Stimulated activated naive CD8-positive, alpha-beta T cell treated with anti-CD3 and anti-CD28 coated beads, Interleukin-15, amount 100 ng/mL, for 72 hours (primary cell): ENCODE data around the gene LUC7L3.

ENCODE experiments used
- ATAC-seq: fragments of 150-1000 bp; cut with Tn5 transposase; 2 replicates; pipeline ENCODE4 v1.10.0; 2021; ENCODE audit warnings: mild to moderate bottlenecking, moderate library complexity
- DNase-seq, 2 donors: peaks; one replicate each; pipeline ENCODE4 v3.0.0; 2021 to 2022
- H3K27ac Mint-ChIP-seq, 2 donors: one replicate each; pipeline ENCODE4 v1.8.0; 2022; ENCODE audit warnings: mild to moderate bottlenecking in 2 of 2, mixed read lengths in 2 of 2, moderate library complexity in 2 of 2
- H3K27me3 Mint-ChIP-seq: one replicate; pipeline ENCODE4 v1.8.0; 2022; ENCODE audit warnings: mixed read lengths
- H3K4me1 Mint-ChIP-seq: one replicate; pipeline ENCODE4 v1.8.0; 2022; ENCODE audit warnings: mild to moderate bottlenecking, mixed read lengths
- H3K4me3 Mint-ChIP-seq, 2 donors: one replicate each; pipeline ENCODE4 v1.8.0; 2022; ENCODE audit warnings: mild to moderate bottlenecking in 2 of 2, mixed read lengths in 2 of 2, moderate library complexity in 1 of 2
- H3K9me3 Mint-ChIP-seq, 2 donors: one replicate each; pipeline ENCODE4 v1.8.0; 2022; ENCODE audit warnings: mixed read lengths in 2 of 2

Gene LUC7L3

GRCh38 chr17:50774225-50774803 lies 54.9 kb downstream of the LUC7L3 start:
- Mint-ChIP-seq H3K4me3 (no peak overlapping the region), H3K27ac (no peak overlapping the region), H3K27me3 (no peaks in the 10 kb centered on the region), H3K4me1 (peaks cover 8% of the 10 kb centered on the region), H3K9me3 (no peaks in the 10 kb centered on the region)
- no peak for DNase-seq
- ATAC-seq, result no peak

GRCh38 chr17:50775926-50776325 lies 56.5 kb downstream of the LUC7L3 start:
- peaks cover 21% of the 10 kb centered on the region for H3K4me1 Mint-ChIP-seq
- no peak for DNase-seq
- no peaks in the 10 kb centered on the region for H3K9me3 Mint-ChIP-seq
- no peaks in the 10 kb centered on the region for H3K27me3 Mint-ChIP-seq
- no peak overlapping the region for H3K27ac Mint-ChIP-seq
- no peak overlapping the region for H3K4me3 Mint-ChIP-seq
- ATAC-seq, result no peak

- Mint-ChIP-seq H3K4me3 (no peak overlapping the region), H3K27me3 (peaks cover 6% of the 10 kb centered on the region), H3K9me3 (no peaks in the 10 kb centered on the region), H3K4me1 (peaks cover 27% of the 10 kb centered on the region), H3K27ac (no peak overlapping the region)
- ATAC-seq, result no peak
- no peak for DNase-seq
Measured at GRCh38 chr17:50778471-50778870, 59.1 kb downstream of the LUC7L3 start.

GRCh38 chr17:50778988-50779387 lies 59.6 kb downstream of the LUC7L3 start:
- Mint-ChIP-seq H3K27ac (no peak overlapping the region), H3K4me1 (peaks cover 27% of the 10 kb centered on the region), H3K4me3 (no peak overlapping the region), H3K27me3 (peaks cover 6% of the 10 kb centered on the region), H3K9me3 (no peaks in the 10 kb centered on the region)
- ATAC-seq (no peak), DNase-seq (no peak)

GRCh38 chr17:50779747-50780353 lies 60.4 kb downstream of the LUC7L3 start:
- H3K9me3 Mint-ChIP-seq, result no peaks in the 10 kb centered on the region
- peaks cover 6% of the 10 kb centered on the region for H3K27me3 Mint-ChIP-seq
- ATAC-seq, result peak; percentile 53
- H3K4me3 Mint-ChIP-seq, result no peak overlapping the region
- peaks cover 27% of the 10 kb centered on the region for H3K4me1 Mint-ChIP-seq
- peak overlapping the region in 1 of 2 donors; percentile 54 for H3K27ac Mint-ChIP-seq
- peak in 1 of 2 donors; percentile 17 for DNase-seq

- peaks cover 27% of the 10 kb centered on the region for H3K4me1 Mint-ChIP-seq
- H3K27ac Mint-ChIP-seq, result no peak overlapping the region
- H3K4me3 Mint-ChIP-seq, result peak overlapping the region; percentile 62 to 78
- DNase-seq (no peak), ATAC-seq (no peak)
- no peaks in the 10 kb centered on the region for H3K9me3 Mint-ChIP-seq
- peaks cover 6% of the 10 kb centered on the region for H3K27me3 Mint-ChIP-seq
Measured at GRCh38 chr17:50781167-50781566, 61.8 kb downstream of the LUC7L3 start.

- Mint-ChIP-seq H3K9me3 (no peaks in the 10 kb centered on the region), H3K27ac (no peak overlapping the region), H3K4me1 (peaks cover 33% of the 10 kb centered on the region), H3K27me3 (peaks cover 6% of the 10 kb centered on the region), H3K4me3 (no peak overlapping the region)
- DNase-seq (peak; percentile 77 to 84), ATAC-seq (peak; percentile 91)
Measured at GRCh38 chr17:50783193-50783660, 63.8 kb downstream of the LUC7L3 start.

GRCh38 chr17:50783905-50784304 lies 64.5 kb downstream of the LUC7L3 start:
- no peak overlapping the region for H3K27ac Mint-ChIP-seq
- H3K4me3 Mint-ChIP-seq, result no peak overlapping the region

GRCh38 chr17:50785126-50785525 lies 65.7 kb downstream of the LUC7L3 start:
- H3K27me3 Mint-ChIP-seq, result peaks cover 6% of the 10 kb centered on the region
- no peak overlapping the region for H3K27ac Mint-ChIP-seq
- no peaks in the 10 kb centered on the region for H3K9me3 Mint-ChIP-seq
- no peak for DNase-seq
- ATAC-seq, result no peak
- peaks cover 24% of the 10 kb centered on the region for H3K4me1 Mint-ChIP-seq
- no peak overlapping the region for H3K4me3 Mint-ChIP-seq

More at GRCh38 chr17:50783905-50784304, 64.5 kb downstream of the LUC7L3 start:
- H3K4me1 Mint-ChIP-seq, result peaks cover 34% of the 10 kb centered on the region
- no peaks in the 10 kb centered on the region for H3K9me3 Mint-ChIP-seq
- H3K27me3 Mint-ChIP-seq, result peaks cover 6% of the 10 kb centered on the region
- DNase-seq (no peak), ATAC-seq (no peak)

- H3K4me1 Mint-ChIP-seq, result peaks cover 17% of the 10 kb centered on the region
- H3K4me3 Mint-ChIP-seq, result no peak overlapping the region
- ATAC-seq, result no peak
- H3K27ac Mint-ChIP-seq, result no peak overlapping the region
- H3K27me3 Mint-ChIP-seq, result peaks cover 5% of the 10 kb centered on the region
- no peak for DNase-seq
- H3K9me3 Mint-ChIP-seq, result no peaks in the 10 kb centered on the region
Measured at GRCh38 chr17:50785946-50786570, 66.7 kb downstream of the LUC7L3 start.

- Mint-ChIP-seq H3K27ac (peak overlapping the region; percentile 10 to 31), H3K27me3 (no peaks in the 10 kb centered on the region), H3K9me3 (no peaks in the 10 kb centered on the region), H3K4me3 (no peak overlapping the region), H3K4me1 (peaks cover 12% of the 10 kb centered on the region)
- DNase-seq (no peak), ATAC-seq (no peak)
Measured at GRCh38 chr17:50787106-50787505, 67.7 kb downstream of the LUC7L3 start.

GRCh38 chr17:50790618-50791017 lies 71.2 kb downstream of the LUC7L3 start:
- Mint-ChIP-seq H3K4me1 (peaks cover 6% of the 10 kb centered on the region), H3K9me3 (no peaks in the 10 kb centered on the region), H3K4me3 (no peak overlapping the region), H3K27me3 (no peaks in the 10 kb centered on the region), H3K27ac (no peak overlapping the region)
- ATAC-seq (no peak), DNase-seq (no peak)

GRCh38 chr17:50792132-50792531 lies 72.7 kb downstream of the LUC7L3 start:
- no peaks in the 10 kb centered on the region for H3K9me3 Mint-ChIP-seq
- H3K4me1 Mint-ChIP-seq, result peaks cover 6% of the 10 kb centered on the region
- no peak overlapping the region for H3K27ac Mint-ChIP-seq
- ATAC-seq (no peak), DNase-seq (no peak)
- H3K27me3 Mint-ChIP-seq, result no peaks in the 10 kb centered on the region
- H3K4me3 Mint-ChIP-seq, result no peak overlapping the region

GRCh38 chr17:50793007-50793406 lies 73.6 kb downstream of the LUC7L3 start:
- Mint-ChIP-seq H3K4me1 (peaks cover 3% of the 10 kb centered on the region), H3K9me3 (no peaks in the 10 kb centered on the region), H3K27ac (no peak overlapping the region), H3K27me3 (no peaks in the 10 kb centered on the region), H3K4me3 (no peak overlapping the region)
- DNase-seq (no peak), ATAC-seq (no peak)

- no peak for DNase-seq
- no peaks in the 10 kb centered on the region for H3K4me1 Mint-ChIP-seq
- no peak overlapping the region for H3K4me3 Mint-ChIP-seq
- H3K27ac Mint-ChIP-seq, result no peak overlapping the region
- H3K27me3 Mint-ChIP-seq, result no peaks in the 10 kb centered on the region
- ATAC-seq, result no peak
- H3K9me3 Mint-ChIP-seq, result no peaks in the 10 kb centered on the region
Measured at GRCh38 chr17:50794361-50794760, 75.0 kb downstream of the LUC7L3 start.

GRCh38 chr17:50797135-50797810 lies 77.9 kb downstream of the LUC7L3 start:
- H3K4me3 Mint-ChIP-seq, result no peak overlapping the region
- no peak overlapping the region for H3K27ac Mint-ChIP-seq
- no peaks in the 10 kb centered on the region for H3K9me3 Mint-ChIP-seq
- H3K4me1 Mint-ChIP-seq, result no peaks in the 10 kb centered on the region
- ATAC-seq (no peak), DNase-seq (no peak)
- H3K27me3 Mint-ChIP-seq, result no peaks in the 10 kb centered on the region
